ENCODE data around the gene MGMT.

MGMT gene

DNA sequence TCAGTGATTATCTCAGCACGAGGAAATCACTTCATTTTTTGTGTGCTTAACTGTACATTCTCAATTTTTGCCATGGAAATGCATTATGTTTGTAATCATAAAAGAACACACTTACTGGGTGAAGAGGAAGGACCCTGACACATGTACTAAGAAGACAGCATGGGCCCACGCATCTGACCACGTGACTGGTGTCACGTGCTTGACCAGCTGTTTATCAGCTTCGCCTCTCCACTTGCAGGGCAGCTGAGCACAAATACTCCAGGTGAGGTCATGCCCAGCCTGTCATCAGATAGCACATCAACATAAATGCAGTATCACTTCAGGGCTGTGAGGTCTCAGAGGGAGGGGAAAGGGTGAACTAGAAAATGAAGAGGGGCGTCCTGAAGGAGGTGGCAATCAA is 317.2 kb downstream of the MGMT start:
- no peak for DNase-seq

DNA sequence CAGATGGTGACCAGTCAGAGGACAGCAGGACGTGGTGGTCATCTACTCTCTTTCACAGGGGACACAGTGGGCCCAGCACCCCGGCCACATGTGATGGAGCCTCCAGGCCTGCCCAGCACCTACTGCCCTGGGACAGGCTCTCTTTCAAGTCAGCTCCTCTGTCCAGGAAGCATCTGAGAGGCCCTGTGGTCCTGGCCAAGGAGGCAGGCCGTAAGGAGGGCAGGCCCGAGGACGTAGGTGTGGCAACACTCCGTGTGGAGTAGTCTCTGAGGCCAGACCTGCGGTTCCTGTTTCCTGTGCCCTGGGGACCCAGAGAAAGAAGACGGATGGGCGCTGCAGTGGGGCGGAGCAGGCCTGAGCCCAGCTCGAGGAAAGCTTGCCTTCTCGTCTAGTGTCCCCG is 317.9 kb downstream of the MGMT start:
- DNase-seq: no peak

DNA sequence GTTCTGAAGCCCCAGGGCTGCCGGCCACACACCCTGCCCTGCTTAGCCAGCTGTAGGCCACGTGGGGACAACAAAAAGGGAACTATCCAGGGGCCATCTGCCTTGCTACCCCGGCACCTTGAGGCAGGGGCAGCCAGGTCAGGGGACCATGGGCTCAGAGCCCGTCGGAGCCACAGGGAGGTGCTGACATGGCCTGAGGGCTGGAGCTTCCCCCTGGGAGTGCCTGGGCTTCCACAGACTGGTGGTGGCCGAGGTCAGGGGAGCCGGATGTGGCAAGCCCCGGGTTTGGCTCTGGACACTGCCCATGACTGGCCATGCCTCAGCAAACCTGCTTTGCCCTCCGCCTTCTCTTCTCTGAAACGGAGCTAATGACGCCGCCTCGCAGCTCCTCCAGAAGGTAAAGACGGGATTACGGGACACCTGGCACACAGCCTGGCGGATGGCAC is 318.5 kb downstream of the MGMT start:
- no peak for DNase-seq

DNA sequence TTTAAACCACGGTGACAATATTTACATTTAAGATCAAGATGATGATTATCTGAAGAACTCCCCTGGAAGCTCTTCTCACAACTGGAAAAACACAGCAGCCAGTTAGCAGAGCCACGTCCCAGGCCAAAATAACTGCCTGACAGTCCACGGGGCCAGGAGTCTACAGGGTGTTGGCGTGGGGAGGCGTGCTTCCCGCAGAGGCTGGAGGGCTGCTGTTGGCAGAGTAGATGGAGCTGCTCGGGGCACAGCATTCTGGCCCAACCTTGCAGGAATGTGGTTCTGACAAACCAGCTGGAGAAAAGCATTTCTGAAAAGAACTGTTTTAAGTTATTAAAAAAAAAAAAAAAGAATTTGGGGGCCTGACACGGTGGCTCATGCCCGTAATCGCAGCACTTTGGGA is 319.2 kb downstream of the MGMT start:
- no peak for DNase-seq

DNA sequence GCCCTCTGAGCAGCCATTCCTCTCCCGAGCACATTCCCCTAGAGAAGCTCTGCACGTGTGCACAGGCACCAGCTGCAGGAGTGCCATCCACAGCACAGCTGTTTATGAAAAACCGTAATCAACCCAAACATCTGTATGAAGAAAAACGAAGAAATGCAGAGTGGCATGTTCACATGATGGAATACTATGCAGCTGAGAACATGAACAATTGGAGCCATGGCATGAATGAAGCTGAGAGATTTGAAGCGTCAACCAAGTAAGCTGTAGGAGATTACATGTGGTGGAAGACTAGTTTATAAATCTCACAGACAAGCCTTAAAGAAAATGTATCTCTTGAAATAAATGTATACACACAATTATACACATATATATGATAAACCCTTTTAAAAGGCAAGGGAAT is 320.5 kb downstream of the MGMT start:
- no peak for DNase-seq

DNA sequence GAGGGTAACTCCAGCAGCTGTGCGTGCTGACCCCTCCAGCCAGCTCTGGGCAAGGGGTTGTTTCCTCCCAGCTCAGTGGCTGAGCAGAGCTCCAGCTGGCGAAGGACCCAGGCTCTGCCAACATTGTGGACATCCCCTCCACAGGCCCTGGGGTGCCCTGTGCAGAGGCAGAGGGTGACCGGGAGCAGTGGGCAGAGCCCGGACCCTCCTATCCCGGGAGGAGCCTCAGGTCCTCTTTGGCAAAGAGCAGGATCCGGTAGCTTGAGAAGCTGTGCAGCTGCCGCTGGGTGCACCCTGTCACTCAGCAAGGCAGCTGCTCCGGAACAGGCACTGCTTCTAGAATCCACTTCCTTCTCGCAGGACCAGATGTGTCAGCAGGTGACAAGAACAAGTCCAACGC is 321.2 kb downstream of the MGMT start:
- DNase-seq: no peak

DNA sequence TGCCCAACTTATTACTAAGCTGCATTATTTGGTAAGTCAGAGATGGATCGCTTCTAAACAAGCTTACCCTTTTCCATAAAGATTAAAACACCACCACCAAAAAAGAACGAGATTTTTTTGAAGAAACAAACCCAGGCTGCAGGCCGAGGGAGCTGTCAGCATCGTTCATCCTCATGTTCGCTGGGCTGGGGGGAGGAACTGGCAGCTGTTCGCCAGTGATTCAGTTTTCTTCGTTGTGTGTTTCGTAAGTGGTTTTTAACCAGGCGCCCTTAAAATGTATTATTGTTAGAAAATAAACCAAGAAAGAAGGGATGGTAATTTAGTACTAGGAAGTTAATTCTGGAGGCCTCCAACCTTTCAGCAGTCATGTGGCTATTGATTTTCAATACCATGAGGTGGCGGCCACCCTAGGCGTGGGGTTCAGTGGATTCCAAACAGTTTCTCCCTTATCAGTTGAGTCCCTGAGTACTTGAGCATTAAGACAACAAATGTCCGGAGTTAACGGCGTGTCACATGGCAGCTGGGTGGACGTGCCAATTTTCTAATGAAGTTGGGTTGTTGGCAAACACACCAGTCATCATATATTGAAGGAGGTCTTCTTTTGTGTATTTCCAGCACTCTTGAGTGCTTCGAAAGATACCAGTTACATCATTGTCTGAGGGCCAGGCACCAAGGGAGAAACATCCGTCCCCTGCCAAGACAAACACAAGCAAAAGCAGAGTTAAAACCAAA is 323.8 kb downstream of the MGMT start:
- no peak for DNase-seq

DNA sequence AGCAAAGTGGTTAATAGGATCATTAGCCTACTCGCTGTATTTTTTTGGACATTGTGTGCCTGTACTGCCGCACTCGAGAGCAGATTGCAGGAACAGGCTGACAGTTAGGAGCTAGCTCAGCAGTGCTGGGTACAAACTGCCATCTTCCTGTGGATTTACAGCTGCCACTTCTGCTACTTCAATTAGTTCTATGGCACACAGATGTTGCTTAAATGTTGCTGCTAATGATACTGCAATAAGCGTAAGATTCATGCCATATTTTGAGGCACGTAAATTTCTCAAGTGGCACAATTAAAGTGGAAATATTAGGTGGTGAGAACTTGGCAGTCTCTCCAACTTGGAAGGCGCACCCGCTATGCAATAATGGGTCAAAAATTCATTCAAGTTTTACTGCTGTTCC is 325.1 kb downstream of the MGMT start:
- DNase-seq: no peak

DNA sequence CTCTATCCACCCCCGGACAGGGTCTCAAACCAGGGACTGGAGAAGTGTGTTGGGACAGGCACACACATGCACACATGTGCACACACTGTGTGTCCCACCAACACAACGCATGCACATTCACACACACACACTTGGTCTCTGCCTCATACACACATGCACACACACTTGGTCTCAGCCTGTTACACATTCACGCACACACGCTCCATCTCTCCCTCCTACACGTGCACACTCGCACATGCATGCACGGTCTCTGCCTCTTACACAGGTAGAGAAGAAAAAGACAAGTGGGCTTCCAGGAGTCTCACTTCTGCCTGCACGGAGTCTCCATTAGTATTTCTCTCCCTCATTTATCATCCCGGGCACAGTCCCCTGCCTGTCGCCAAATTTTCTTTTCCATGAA is 325.8 kb downstream of the MGMT start:
- DNase-seq: no peak

DNA sequence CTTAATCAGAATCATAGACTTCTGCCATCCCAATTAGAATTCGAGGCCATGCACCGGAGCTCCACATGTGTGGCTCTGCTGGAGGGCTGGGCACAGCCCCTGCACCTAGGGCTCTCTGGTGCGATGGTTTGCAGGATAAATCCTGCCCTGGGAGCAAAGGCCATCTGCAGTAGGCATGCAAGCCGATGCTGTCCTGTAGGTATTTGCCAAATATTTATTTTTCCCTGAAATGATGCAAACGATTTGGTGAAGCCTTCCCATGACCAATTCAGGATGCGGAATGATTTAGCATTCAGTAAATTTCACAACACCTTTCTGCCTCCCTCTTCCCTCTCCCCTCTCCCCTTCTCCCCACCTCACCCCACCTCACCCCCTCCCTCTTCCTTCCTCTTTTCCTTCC is 326.4 kb downstream of the MGMT start:
- no peak for DNase-seq

DNA sequence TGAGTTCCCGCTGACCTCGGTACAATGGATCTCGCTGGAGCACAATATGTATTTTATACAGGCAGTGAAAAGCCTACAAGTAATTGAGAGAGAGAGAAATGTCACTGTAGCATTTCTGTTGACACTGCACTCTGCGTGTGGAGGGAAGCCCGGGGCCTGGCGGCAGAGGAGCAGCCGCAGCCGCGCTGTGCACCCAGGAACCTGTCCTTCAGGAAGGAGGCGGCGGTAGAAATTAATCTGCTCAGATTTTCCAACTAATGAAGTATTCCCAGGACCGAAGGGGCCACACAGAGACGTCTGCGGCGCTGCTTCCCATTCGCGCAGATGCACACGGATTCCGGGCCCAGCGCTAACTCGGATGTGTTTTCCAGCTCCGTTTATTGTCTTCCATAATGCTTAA is 327.0 kb downstream of the MGMT start:
- DNase-seq: no peak

DNA sequence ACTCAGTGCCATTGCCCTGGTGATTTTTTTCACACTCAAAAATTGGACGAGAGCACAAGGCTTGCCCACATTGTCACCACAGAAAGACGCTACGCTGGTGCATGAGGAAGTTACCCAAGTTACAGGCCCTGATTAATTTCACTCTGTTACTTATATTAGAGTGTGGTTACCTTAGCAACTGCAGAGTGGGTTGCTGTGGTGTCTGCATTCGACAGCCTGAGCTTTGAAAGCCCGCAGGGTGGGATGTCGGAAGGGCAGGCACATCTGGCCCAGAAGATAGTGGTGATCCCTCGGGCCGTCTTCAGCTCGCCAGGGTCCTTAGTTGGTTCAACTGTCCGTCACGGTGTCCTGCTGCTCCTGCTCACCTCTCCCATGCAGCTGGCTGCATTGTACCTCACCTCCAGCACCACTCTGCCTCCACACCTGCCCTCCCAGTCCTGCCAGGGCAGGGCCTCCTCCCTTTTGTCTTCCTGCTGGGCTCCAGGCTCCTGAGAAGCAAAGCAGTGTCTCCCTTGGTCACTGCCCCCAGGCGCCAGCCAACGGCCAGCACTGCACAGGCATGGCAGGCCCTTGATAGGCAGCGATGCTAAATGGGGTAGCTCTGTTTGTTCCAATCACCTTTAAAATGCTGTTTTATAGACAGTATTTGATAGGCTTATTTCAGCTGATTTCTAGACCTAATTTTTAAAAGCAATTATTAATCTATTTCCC is 329.8 kb downstream of the MGMT start:
- no peak for DNase-seq

DNA sequence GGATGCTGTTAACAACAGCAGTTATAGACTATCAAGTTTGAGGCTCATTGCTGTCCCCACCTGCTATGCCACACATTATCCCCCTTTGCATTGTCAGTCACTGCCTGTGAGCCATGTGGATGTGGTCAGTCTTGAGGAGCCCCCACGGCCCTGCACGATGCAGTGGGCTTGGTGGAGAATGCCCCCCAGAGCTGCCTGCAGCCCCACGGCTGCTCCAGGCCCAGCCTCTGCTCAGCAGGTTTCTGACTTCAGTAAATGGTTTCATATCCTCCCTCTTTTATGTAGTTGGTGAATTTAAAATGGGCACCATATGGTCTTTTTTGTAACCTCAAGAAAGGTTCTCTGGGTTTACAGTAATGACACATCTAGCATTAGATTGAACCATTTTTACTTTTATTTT is 332.9 kb downstream of the MGMT start:
- no peak for DNase-seq

DNA sequence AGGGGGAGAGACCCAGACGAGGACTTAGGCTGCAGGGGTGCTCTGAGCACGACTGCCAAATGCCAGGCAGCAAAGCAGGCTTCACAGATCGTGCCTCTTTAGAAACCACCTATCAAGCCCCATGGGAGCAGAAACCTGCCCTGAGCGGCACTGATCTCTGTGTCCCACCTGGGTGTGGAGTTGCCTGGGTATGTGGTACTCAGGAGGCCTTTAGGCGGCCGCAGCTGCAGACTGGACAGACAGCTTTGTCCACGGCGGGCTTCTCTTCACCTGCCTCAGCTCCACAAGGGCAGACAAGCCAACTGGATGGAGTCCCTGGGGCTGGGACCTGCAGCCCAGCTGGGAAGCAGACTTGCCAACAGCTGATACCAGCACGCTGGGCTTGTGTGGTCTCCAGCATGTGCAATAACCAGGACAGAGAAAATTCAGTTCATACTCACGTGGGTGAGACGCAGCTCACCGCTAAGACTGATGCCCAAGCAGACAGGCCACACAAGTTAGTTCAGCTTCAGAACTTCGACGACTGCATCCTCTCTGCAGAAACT is 333.8 kb downstream of the MGMT start:
- DNase-seq: no peak

DNA sequence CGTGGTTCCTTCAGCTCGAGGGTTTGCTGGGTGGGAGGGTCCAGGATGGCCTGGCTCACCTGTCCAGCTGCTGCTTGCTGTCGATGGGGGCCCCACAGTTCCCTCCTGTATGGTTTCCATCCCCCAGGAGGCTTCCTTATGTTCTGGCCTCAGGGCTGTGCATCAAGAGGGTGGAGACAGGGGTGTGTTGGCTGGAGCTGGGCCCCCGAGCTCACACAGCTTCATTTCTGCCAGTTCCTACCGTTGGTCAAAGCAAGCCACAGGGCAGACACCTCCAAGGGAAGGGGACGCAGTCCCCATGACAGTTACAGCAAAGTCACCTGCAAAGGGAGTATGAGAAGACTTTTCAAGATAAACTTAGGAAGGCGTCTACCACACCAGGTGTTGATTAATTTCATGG is 340.2 kb downstream of the MGMT start:
- DNase-seq: no peak

DNA sequence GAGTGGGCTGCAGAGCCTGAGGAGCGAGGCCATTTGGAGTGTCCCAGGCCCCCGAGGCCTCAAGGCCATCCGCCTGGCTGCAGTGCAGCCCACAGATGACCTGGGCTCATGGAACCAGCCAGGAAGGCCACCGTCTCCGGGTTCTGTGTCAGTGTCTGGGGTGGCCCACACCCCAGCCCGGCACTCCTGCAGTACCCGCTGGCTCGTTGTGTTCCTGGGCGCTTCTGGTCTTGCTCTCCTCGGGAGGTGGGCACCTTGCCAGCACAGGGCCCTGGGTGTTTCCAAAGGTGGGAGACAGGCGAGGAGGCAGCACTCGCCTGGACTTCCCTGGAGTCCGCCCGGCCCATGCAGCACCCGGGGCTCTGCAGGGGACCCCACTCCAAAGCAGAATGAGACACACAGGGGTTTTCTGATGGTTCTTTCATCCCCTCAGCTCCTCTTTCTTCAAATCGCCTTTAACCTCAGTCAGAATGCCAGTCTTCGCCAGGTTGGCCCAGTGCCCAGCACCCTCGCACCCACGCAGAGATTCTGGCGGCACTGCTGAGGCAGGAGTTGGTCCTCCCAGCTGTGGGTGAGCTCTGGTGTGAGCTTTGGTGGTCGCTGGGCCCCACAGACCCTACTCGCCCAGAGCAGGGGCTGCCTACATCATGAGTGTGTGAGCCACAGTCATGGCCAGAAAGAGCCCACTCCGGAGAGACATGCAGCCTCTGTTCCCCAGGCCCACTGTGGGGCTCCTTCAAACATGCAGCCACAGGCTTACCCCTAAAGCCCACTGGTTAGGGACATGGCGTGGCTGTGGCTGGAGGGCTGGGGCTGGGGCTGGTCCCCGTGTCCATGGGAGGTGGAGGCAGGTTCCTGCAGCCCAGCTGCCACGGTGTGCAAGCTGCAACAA is 341.3 kb downstream of the MGMT start:
- DNase-seq: no peak

DNA sequence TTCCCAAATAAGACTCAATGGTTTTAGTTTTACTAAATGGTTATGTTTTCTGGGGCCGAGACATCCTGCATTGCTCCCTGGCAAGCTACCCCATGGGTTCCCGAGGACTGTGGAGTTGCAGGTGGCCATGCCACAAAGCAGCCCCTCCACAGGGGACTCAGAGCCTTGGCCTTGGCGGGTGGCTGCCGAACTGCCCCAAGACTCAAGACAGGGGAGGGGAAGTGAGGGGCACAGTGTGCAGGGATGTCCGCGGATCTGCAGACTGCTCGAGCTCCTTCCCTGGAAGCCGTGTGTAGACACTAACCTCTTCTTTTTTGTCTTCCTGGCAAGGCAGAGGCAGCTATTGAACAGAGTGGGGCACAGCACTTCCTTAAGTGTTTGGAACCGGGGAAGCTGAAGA is 342.4 kb downstream of the MGMT start:
- DNase-seq: no peak

DNA sequence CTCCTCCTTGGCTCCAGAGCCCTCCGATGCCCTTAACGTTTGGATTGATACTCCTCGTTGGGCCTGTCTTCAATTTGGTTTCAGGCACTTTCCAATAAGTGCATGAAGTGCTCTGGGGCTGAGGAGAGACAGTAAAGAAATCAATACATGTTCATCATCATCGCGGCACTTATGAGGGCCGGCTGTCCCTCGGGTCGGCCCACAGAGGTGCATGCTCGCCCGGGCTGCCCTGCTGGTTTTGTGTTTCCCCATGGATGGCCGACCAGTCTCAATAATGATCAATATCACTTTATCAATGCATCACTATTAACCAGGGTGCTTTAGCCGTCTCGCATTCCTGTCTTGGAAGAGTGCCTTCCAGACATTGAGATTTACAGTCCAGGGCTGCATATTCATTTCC is 342.8 kb downstream of the MGMT start:
- DNase-seq: no peak

DNA sequence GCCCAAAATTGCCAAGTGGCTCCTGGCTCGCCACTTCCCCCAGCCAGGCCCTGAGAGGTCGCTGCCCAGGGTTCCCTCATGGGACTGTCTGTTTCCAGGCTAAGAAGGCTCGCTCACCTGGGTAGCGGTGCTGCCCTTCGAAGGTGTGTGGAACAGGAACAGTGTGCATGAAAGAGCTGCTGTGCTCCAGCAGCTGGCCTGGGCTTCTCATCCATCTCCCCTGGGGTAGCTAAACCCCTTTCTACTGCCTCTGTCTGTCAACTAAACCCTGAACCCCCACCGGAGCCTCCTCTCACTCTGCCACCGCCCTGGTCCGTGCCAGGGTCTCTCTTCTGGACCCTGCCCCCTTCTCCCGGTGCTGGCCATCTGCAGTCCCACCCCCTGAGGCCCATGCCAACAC is 344.2 kb downstream of the MGMT start:
- no peak for DNase-seq

DNA sequence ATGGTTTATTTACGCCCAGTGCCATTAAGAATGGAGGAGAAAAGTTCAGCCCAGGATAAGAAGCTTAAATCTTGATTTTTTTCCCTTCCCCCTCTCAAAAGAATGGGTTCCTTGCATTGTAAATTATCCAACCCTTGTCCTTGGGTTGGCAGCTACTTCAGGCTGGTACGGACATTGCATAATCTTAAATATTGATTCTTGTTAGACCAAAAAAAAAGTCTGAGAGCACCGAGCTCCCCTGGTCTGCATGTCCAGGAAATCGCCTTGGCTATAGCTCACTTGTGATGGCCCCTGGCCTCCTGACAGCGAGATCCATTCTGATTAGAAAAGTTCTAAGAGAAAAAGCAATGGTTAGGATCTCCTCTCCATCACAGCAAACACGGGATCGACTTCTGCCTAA is 345.4 kb downstream of the MGMT start:
- no peak for DNase-seq

DNA sequence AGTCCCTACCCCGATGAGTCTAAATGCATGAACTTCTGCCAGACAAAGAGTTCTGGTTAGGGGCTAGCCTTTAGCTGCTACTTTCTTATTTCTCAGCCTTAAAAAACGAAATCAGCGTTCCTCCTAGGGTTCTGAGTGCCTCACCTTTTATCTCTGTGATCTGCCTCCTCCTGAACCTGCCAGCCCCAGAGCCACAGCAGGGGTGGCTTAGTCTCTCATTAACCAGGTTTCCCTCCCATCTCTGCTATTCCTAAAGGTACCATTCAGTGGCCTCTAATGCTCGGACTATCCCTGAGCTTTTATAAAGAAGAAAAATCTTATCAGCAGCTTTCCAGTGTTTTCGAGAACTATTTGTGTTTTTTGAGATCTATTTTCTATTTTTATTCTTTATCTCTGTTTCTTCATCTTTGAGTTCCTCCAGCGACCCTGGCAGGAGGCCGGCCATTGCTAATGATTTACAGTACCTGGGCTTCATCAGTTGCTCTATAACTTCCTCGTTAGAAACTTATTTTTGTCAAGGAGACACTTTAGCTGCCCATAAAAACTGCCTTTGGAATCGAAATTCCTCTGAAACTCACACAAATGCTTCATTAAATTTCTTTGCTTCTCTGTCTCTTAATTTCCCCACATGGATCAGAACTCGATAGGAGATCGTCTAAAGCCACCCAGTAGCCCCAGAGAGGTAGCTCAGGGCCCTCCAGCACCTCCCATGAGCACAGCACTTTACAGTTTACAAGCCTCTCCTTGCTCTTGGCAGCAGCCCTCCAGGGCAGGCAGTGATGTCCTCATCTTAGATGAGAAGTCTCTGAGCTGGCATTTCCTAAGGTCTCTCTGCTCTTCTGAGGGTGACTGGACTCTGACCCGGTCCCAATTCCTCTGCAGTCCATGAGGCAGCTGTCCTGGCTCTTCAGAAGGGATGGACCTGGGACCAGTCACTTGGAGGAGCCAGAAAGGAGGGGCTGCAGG is 347.9 kb downstream of the MGMT start:
- DNase-seq: no peak

Measured in stimulated activated CD4-positive, alpha-beta T cell treated with anti-CD3 and anti-CD28 coated beads, Interleukin-4, amount 100 ng/mL, for 4 hours (primary cell).